Measurements from ENCODE around the gene TOGARAM2. TPM values are rescaled to one million over a fixed set of nuclear protein-coding genes. Genes with fewer than 3 reads are reported as not detected.

TOGARAM2 gene
- total and polyA plus RNA-seq, 2 of the 8 experiments (the other 6 are each of a cell fraction or from before 2014, with no cell fraction given): 0.42 to 1.4 TPM

DNA sequence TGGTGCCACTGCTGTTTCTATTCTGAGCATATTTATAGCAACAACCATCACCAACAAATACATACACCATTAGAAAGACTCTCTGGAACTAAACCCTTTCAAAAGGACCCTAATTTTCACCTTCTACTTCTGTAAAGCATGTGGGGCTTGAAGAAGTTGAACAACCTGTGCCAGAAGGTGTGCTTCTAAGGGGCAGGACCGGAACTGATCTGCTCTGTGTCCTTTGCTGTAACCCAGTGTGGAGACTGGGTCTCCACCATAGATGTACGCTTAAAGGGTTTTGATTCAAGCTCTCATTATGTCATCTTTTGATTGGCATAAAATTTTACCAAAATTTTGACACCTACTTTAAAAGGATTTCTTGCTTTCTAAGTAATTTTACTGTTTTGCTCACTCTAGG lies 46.3 kb upstream of the TOGARAM2 start:
- no peak overlapping the region for H3K56ac ChIP-seq (replicated peaks; ENCODE audit: insufficient read length, low read depth, low read length)
- FAIRE-seq (no peak), DNase-seq (ENCODE audit: low read depth in 1 of 2, low spot score in 2 of 2) (no peak)
- no peak overlapping the region for H4K5ac ChIP-seq (ENCODE audit: insufficient read length, low read depth, low read length)
- CTCF ChIA-PET (ENCODE audit: partially characterized antibody): no interaction called here
- no peak overlapping the region for H4K91ac ChIP-seq (replicated peaks; ENCODE audit: insufficient read length, low read length)
- TF ChIP-seq GABPA (IDR thresholded peaks at IDR 0.05; ENCODE audit: borderline replicate concordance, insufficient read depth, low read length): no peak
- TF ChIP-seq POU5F1 (IDR thresholded peaks at IDR 0.05; ENCODE audit: low read depth, low read length): no peak
- no peak for TF ChIP-seq HDAC2 (IDR thresholded peaks at IDR 0.05; ENCODE audit: borderline replicate concordance in 1 of 2, low read depth in 2 of 2, low read length in 2 of 2)
- TF ChIP-seq ZNF274 (IDR thresholded peaks at IDR 0.05; ENCODE audit: borderline replicate concordance, extremely low read depth, low read length): no peak
- no peak for TF ChIP-seq POLR2AphosphoS5 (IDR thresholded peaks at IDR 0.05; ENCODE audit: low read depth, low read length)
- no peak for TF ChIP-seq EZH2 (IDR thresholded peaks at IDR 0.05; ENCODE audit: low read depth, low read length, severe bottlenecking)
- no peak for TF ChIP-seq RXRA (IDR thresholded peaks at IDR 0.05; ENCODE audit: insufficient read depth, low read depth, low read length)
- TF ChIP-seq CBX5 (IDR thresholded peaks at IDR 0.05; ENCODE audit: low read depth, low read length): no peak
- no peak for TF ChIP-seq CHD1 (IDR thresholded peaks at IDR 0.05; ENCODE audit: low read depth, low read length)
- TF ChIP-seq, protein P1, sequence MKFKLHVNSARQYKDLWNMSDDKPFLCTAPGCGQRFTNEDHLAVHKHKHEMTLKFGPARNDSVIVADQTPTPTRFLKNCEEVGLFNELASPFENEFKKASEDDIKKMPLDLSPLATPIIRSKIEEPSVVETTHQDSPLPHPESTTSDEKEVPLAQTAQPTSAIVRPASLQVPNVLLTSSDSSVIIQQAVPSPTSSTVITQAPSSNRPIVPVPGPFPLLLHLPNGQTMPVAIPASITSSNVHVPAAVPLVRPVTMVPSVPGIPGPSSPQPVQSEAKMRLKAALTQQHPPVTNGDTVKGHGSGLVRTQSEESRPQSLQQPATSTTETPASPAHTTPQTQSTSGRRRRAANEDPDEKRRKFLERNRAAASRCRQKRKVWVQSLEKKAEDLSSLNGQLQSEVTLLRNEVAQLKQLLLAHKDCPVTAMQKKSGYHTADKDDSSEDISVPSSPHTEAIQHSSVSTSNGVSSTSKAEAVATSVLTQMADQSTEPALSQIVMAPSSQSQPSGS (IDR thresholded peaks at IDR 0.05; ENCODE audit: low read length): no peak
- H2BK20ac ChIP-seq (ENCODE audit: low read length): no peak overlapping the region
- H3K36me3 ChIP-seq (ENCODE audit: control insufficient read depth in 2 of 4, insufficient read depth in 4 of 4, low read length in 3 of 4): peaks cover 13 to 87% (median 48%) of the 10 kb centered on the region in 4 experiments
- H2AK5ac ChIP-seq (ENCODE audit: low read depth, low read length): no peak overlapping the region
- H3K27ac ChIP-seq (ENCODE audit: low read depth, low read length): no peak overlapping the region
- peaks cover 0 to 19% of the 10 kb centered on the region in 2 experiments; a peak in 2 of 4 replicates for H3K79me2 ChIP-seq (ENCODE audit: control insufficient read depth in 1 of 2, insufficient read depth in 2 of 2, low read length in 2 of 2)
- H2BK120ac ChIP-seq (replicated peaks; ENCODE audit: low read depth, low read length): no peak overlapping the region
- H3K4me3 ChIP-seq (ENCODE audit: extremely low read depth in 1 of 4, insufficient read depth in 2 of 4, low read depth in 3 of 4, low read length in 4 of 4): no peak overlapping the region
- H3K23ac ChIP-seq (ENCODE audit: insufficient read length): no peak overlapping the region
- no peak overlapping the region for H3K18ac ChIP-seq (ENCODE audit: extremely low read depth, low read length)
- H3K4me2 ChIP-seq (ENCODE audit: insufficient read depth in 1 of 2, low read depth in 2 of 2, low read length in 2 of 2): no peak overlapping the region
- H2BK12ac ChIP-seq (ENCODE audit: low read depth, low read length): no peak overlapping the region
- H2AFZ ChIP-seq (ENCODE audit: low read length): no peak overlapping the region
- H3K4me1 ChIP-seq (replicated peaks in 1 of 4; ENCODE audit: control insufficient read depth in 3 of 4, insufficient read depth in 4 of 4, low read length in 3 of 4): no peaks in the 10 kb centered on the region
- no peak overlapping the region for H2BK5ac ChIP-seq (ENCODE audit: low read depth, low read length)
- 93% methylated on average over 2 of the region's 2 CpGs; no CpG with 5 or more reads in 1 of the 2 experiments for WGBS, 2 experiments (ENCODE audit: extremely low coverage in 1 of 2, insufficient coverage in 1 of 2, insufficient read length in 1 of 2, insufficient replicate concordance in 2 of 2, low coverage in 1 of 2, low lambda C conversion rate in 2 of 2, missing lambda C conversion rate in 1 of 2)
- H3K9ac ChIP-seq (replicated peaks in 1 of 4; ENCODE audit: extremely low read depth in 1 of 4, low read depth in 3 of 4, low read length in 3 of 4): no peak overlapping the region
- H3K23me2 ChIP-seq (ENCODE audit: low read depth, low read length): no peaks in the 10 kb centered on the region
- H4K20me1 ChIP-seq (replicated peaks in 1 of 2; ENCODE audit: control insufficient read depth in 1 of 2, insufficient read depth in 2 of 2, low read length in 2 of 2): peaks cover 2 to 9% of the 10 kb centered on the region in 2 experiments
- no peaks in the 10 kb centered on the region for H3K27me3 ChIP-seq (replicated peaks in 1 of 4; ENCODE audit: control insufficient read depth in 3 of 4, extremely low read depth in 1 of 4, insufficient read depth in 3 of 4, low read length in 3 of 4)
- no peaks in the 10 kb centered on the region for H3K9me3 ChIP-seq (ENCODE audit: insufficient read depth in 2 of 2, low read depth in 1 of 2, low read length in 1 of 2)
- no peak overlapping the region for H4K8ac ChIP-seq (ENCODE audit: extremely low read depth, insufficient read depth, low read length)
- H2BK15ac ChIP-seq (ENCODE audit: low read length): no peak overlapping the region
- POLR2A ChIA-PET (ENCODE audit: partially characterized antibody): no interaction called here
- H3K79me1 ChIP-seq (ENCODE audit: low read depth, low read length): no peaks in the 10 kb centered on the region
- no peak overlapping the region for H3K4ac ChIP-seq (replicated peaks; ENCODE audit: insufficient read length, low read depth, low read length)
- no peak overlapping the region for H3K14ac ChIP-seq (ENCODE audit: insufficient read length)

All from H1 (cell line).